Glutamatergic neuron (in vitro differentiated cells): ENCODE measurements around the gene PPM1N. TPM values are rescaled to one million over a fixed set of nuclear protein-coding genes. Genes with fewer than 3 reads are reported as not detected.

Experiments
- DNase-seq: peaks from one replicate; pipeline ENCODE4 v3.0.0; 2022
- H3K27ac Mint-ChIP-seq: one replicate; pipeline ENCODE4 v1.8.0; 2020; ENCODE audit warnings: mild to moderate bottlenecking, mixed read lengths, inconsistent platforms; ENCODE audit not compliant: unreplicated experiment
- H3K27me3 Mint-ChIP-seq: one replicate; pipeline ENCODE4 v1.8.0; 2020; ENCODE audit warnings: mild to moderate bottlenecking, moderate library complexity, mixed read lengths, inconsistent platforms; ENCODE audit not compliant: unreplicated experiment
- H3K36me3 Mint-ChIP-seq: one replicate; pipeline ENCODE4 v1.8.0; 2020; ENCODE audit warnings: mild to moderate bottlenecking, mixed read lengths, inconsistent platforms; ENCODE audit not compliant: unreplicated experiment
- H3K4me1 Mint-ChIP-seq: one replicate; pipeline ENCODE4 v1.8.0; 2020; ENCODE audit warnings: mild to moderate bottlenecking, low read depth, mixed read lengths, inconsistent platforms; ENCODE audit not compliant: unreplicated experiment
- H3K4me3 Mint-ChIP-seq: one replicate; pipeline ENCODE4 v1.8.0; 2020; ENCODE audit warnings: mild to moderate bottlenecking, mixed read lengths, inconsistent platforms; ENCODE audit not compliant: unreplicated experiment
- H3K9me3 Mint-ChIP-seq: one replicate; pipeline ENCODE4 v1.8.0; 2020; ENCODE audit warnings: mild to moderate bottlenecking, moderate library complexity, mixed read lengths, inconsistent platforms; ENCODE audit not compliant: unreplicated experiment
- total RNA-seq: library from RNA; stranded (reverse); fragmentation: NEBNext Ultra II Directional; extraction: Animal tissue kit (Norgen Biotek cat#: 25700); gene quantifications from one replicate; pipeline ENCODE4 v1.2.1, GENCODE V29; 2021; ENCODE audit not compliant: unreplicated experiment
- TF ChIP-seq, protein P1 (sequence below): fragments of 200-600 bp; sonication (generic); IDR thresholded peaks from one replicate; pipeline ENCODE4 v1.5.0; 2021; ENCODE audit not compliant: partially characterized antibody, unreplicated experiment

The PPM1N gene
- total RNA-seq, 1 donor from 2014 or later = 6.6 TPM

DNA sequence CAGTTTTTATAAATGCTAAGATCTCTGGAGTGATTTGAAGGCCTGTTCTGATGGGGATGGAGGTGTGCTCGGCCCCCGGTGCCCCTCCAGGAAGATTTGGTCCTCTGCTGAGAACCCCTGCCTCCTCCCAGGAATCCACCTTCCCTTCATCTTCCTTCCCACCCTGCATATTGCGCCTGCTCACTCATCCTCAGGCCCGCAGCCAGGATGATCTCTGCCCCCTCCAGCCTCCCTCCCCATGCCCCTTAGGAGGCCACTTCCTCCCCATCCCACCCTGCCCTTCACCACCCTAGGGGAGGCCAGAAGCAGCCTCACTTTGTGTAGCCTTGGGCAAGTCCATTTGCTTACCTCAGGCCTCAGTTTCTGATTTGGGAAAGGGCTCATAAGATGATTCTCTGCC lies 28.7 kb downstream of the PPM1N start:
- peaks cover 11% of the 10 kb centered on the region for H3K9me3 Mint-ChIP-seq
- no peak overlapping the region for H3K4me3 Mint-ChIP-seq
- peaks cover 13% of the 10 kb centered on the region for H3K4me1 Mint-ChIP-seq
- H3K36me3 Mint-ChIP-seq = peaks cover 11% of the 10 kb centered on the region
- H3K27ac Mint-ChIP-seq = no peak overlapping the region
- DNase-seq = no peak
- TF ChIP-seq, protein P1, sequence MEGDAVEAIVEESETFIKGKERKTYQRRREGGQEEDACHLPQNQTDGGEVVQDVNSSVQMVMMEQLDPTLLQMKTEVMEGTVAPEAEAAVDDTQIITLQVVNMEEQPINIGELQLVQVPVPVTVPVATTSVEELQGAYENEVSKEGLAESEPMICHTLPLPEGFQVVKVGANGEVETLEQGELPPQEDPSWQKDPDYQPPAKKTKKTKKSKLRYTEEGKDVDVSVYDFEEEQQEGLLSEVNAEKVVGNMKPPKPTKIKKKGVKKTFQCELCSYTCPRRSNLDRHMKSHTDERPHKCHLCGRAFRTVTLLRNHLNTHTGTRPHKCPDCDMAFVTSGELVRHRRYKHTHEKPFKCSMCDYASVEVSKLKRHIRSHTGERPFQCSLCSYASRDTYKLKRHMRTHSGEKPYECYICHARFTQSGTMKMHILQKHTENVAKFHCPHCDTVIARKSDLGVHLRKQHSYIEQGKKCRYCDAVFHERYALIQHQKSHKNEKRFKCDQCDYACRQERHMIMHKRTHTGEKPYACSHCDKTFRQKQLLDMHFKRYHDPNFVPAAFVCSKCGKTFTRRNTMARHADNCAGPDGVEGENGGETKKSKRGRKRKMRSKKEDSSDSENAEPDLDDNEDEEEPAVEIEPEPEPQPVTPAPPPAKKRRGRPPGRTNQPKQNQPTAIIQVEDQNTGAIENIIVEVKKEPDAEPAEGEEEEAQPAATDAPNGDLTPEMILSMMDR = no peak
- H3K27me3 Mint-ChIP-seq = peaks cover 3% of the 10 kb centered on the region

DNA sequence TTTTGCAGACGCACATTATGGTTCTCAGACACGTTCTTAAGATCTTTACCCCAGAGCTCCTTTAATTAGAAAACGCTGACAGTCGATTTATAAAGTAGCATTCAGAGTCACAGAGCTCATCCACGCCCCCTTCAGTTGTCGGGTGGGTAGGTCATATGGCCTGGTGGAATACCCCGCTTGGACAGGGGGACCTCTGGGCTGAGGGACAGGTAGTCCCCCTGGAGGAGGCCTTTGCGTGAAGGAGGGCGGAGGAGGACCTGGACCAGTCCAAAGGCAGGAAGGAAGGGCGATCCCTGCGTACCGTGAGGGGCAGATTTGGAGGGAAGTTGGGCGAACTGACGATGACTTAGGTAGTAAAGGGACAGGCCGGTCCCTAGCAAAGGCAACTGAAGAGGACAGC lies 29.5 kb downstream of the PPM1N start:
- Mint-ChIP-seq H3K4me1 (peaks cover 13% of the 10 kb centered on the region), H3K36me3 (peaks cover 16% of the 10 kb centered on the region), H3K27me3 (peaks cover 5% of the 10 kb centered on the region), H3K27ac (peak overlapping the region; percentile 48), H3K4me3 (peak overlapping the region; percentile 74), H3K9me3 (peaks cover 11% of the 10 kb centered on the region)
- DNase-seq = no peak
- TF ChIP-seq, protein P1 = no peak

DNA sequence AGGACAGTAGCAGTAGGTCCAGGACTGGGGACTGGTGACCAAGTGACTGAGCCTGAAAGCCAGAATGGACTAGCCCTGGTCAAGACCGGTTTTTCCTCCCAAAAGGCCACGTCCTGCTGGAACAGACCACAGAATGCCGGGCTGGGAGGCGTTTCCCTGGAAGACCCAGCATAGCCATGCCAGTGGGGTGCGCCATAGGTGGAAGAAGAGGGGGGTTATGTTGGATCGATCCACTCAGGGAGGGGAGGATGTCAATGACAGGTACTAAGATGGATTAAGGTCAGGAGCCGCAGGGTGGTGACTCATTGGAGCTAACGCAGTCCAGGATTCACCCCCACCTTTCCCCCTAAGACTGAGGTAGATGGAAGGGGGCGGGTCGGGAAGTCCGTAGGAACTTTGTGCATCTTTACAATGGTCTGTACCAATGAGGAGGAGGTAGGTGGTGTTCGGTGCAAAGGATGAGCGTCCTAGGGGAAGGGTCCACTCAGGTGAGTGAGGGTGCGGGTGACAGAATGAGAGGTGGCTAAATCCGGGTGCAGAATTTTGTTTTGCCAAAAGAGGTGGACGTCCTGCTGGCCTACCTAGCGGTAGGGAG lies 30.0 kb downstream of the PPM1N start:
- H3K36me3 Mint-ChIP-seq = peaks cover 16% of the 10 kb centered on the region
- TF ChIP-seq, protein P1 = no peak
- no peak for DNase-seq
- peaks cover 5% of the 10 kb centered on the region for H3K27me3 Mint-ChIP-seq
- H3K27ac Mint-ChIP-seq = peak overlapping the region; percentile 48
- peaks cover 13% of the 10 kb centered on the region for H3K4me1 Mint-ChIP-seq
- peak overlapping the region; percentile 91 for H3K4me3 Mint-ChIP-seq
- H3K9me3 Mint-ChIP-seq = peaks cover 11% of the 10 kb centered on the region

DNA sequence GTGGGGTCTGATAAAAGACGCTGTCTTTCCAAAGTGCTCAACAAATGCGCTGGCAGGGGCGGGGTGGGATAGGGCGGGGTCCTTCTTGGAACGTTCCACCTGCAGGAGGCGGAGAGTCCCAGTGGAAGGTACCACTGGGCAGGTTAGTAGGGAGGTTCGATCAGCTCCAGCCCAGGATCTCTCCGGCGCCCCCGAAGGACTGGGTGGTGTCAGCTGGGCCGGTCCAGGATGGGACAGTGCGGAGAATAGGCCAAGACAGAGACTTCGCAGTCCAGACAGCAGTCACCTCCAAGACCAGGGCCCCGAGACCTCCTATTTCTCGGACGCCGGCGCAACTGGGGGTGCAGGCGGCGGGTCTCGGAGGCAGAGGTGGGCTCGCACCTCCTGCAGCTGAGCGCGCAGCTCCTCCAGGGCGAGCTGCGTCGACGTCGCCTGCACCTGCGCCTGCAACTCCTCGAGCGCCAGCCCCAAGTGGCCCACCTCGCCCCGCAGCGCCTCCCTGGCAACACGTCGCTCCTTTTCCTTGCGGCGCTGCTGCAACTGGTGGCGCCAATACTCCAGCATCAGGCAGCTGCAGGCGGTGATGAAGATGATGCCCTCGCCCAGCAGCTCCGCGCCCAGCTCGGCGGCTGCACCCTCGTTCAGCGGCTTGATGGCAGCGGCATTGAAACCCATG lies 30.6 kb downstream of the PPM1N start:
- H3K36me3 Mint-ChIP-seq = peaks cover 16% of the 10 kb centered on the region
- peak overlapping the region; percentile 28 for H3K27ac Mint-ChIP-seq
- TF ChIP-seq, protein P1 = no peak
- peaks cover 11% of the 10 kb centered on the region for H3K9me3 Mint-ChIP-seq
- H3K4me3 Mint-ChIP-seq = peak overlapping the region; percentile 91
- peaks cover 13% of the 10 kb centered on the region for H3K4me1 Mint-ChIP-seq
- DNase-seq = peak; percentile 49
- H3K27me3 Mint-ChIP-seq = peaks cover 5% of the 10 kb centered on the region

DNA sequence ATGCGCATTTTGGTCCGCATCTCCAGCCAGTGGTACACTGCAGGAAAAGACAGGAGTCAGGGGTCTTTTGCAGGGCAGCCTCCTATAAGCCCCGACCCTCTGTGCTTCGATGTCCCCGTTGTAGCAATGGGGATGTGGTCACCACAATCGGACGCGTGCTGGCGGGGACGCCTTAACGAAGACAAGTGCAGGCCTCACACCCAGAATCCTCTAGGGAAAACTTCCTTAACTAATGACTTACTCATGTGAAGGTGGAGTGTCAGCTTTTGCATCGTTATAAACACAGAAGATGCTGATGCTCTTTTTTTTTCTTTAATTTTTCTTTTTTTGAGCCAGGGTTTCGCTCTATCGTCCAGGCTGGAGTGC lies 31.2 kb downstream of the PPM1N start:
- H3K4me3 Mint-ChIP-seq = peak overlapping the region; percentile 78
- no peak for DNase-seq

More for the DNA sequence above, 31.2 kb downstream of the PPM1N start:
- TF ChIP-seq, protein P1 = no peak
- H3K36me3 Mint-ChIP-seq = peaks cover 16% of the 10 kb centered on the region
- peaks cover 13% of the 10 kb centered on the region for H3K4me1 Mint-ChIP-seq
- no peak overlapping the region for H3K27ac Mint-ChIP-seq
- H3K9me3 Mint-ChIP-seq = peaks cover 11% of the 10 kb centered on the region
- H3K27me3 Mint-ChIP-seq = peaks cover 5% of the 10 kb centered on the region
